B cell (primary cell): ENCODE data around the gene HJURP. TPM values are rescaled to one million over a fixed set of nuclear protein-coding genes. Genes with fewer than 3 reads are reported as not detected.

Source experiments
- ATAC-seq: fragments of 200-7000 bp; cut with Tn5 transposase; one replicate; pipeline ENCODE4 v1.10.0; 2021; ENCODE audit warnings: low read depth, mild to moderate bottlenecking, moderate number of reproducible peaks, moderate library complexity
- CTCF ChIA-PET: fragments of 350-600 bp; sonication (Branson Sonifier 250); formaldehyde crosslinking; loops from one replicate; lab custom pipeline; 2021; ENCODE audit warnings: antibody characterized with exemption, inconsistent platforms; lab: Charles Lee
- POLR2A ChIA-PET: fragments of 350-600 bp; sonication (Branson Sonifier 250); formaldehyde crosslinking; loops from one replicate; lab custom pipeline; 2021; ENCODE audit warnings: antibody characterized with exemption; lab: Charles Lee
- DNase-seq: peaks from one replicate; pipeline ENCODE4 v3.0.0; 2013
- H2AFZ ChIP-seq: 2 replicates; pipeline ENCODE4 v1.6.1; 2012; ENCODE audit warnings: mild to moderate bottlenecking, low read depth, low read length; ENCODE audit not compliant: insufficient read depth, poor library complexity, severe bottlenecking
- H3K27ac ChIP-seq, 2 donors: 1 replicate in 1 of 2; 2 replicates in 1 of 2; pipeline ENCODE4 v1.5.1; 2012 to 2013; ENCODE audit warnings: low read length in 2 of 2, mild to moderate bottlenecking in 2 of 2, moderate library complexity in 1 of 2
- H3K27me3 ChIP-seq, 4 experiments: fragments of 200-600 bp in 1 of 4; sonication (generic) in 1 of 4; replicated peaks in 1 of 4; 1 replicate in 2 of 4; 2 replicates in 2 of 4; pipeline versions ENCODE4 v1.6.1 to v1.7.0; 2013 to 2016; ENCODE audit warnings: low read length in 3 of 4, mild to moderate bottlenecking in 2 of 4, mixed read lengths in 1 of 4, moderate library complexity in 1 of 4; ENCODE audit not compliant: insufficient read depth in 4 of 4, control insufficient read depth in 3 of 4; ENCODE audit errors: control extremely low read depth in 1 of 4
- H3K36me3 ChIP-seq, 2 experiments: replicated peaks in 1 of 2; 1 replicate in 1 of 2; 2 replicates in 1 of 2; pipeline versions ENCODE4 v1.6.1 to v1.7.1; 2013; ENCODE audit warnings: low read length in 1 of 2; ENCODE audit not compliant: insufficient read depth in 2 of 2, control insufficient read depth in 1 of 2; ENCODE audit errors: control extremely low read depth in 1 of 2, extremely low read depth in 1 of 2
- H3K4me1 ChIP-seq, 2 donors: fragments of 200-600 bp in 1 of 2; sonication (generic) in 1 of 2; 1 replicate in 1 of 2; 2 replicates in 1 of 2; pipeline versions ENCODE4 v1.5.1 to v1.6.1; 2013 to 2017; ENCODE audit warnings: low read length in 2 of 2; ENCODE audit not compliant: control insufficient read depth in 2 of 2, insufficient read depth in 2 of 2
- H3K4me2 ChIP-seq: replicated peaks from 2 replicates; pipeline ENCODE3; 2012; ENCODE audit warnings: mild to moderate bottlenecking, low read depth, low read length; ENCODE audit not compliant: poor library complexity, severe bottlenecking
- H3K4me3 ChIP-seq, 5 experiments: fragments of 200-600 bp in 1 of 5; sonication (generic) in 1 of 5; 1 replicate in 3 of 5; 2 replicates in 2 of 5; pipeline versions ENCODE4 v1.5.1 to v1.7.0; 2011 to 2016; ENCODE audit warnings: low read length in 4 of 5, mild to moderate bottlenecking in 4 of 5, low read depth in 2 of 5, control low read depth in 1 of 5, moderate library complexity in 1 of 5; ENCODE audit not compliant: insufficient read depth in 1 of 5; ENCODE audit errors: control extremely low read depth in 1 of 5, extremely low read depth in 1 of 5
- H3K79me2 ChIP-seq: fragments of 200-600 bp; sonication (generic); one replicate; pipeline ENCODE4 v1.6.0; 2016; ENCODE audit warnings: low read length; ENCODE audit not compliant: control insufficient read depth, insufficient read depth
- H3K9ac ChIP-seq: fragments of 200-600 bp; sonication (generic); 2 replicates; pipeline ENCODE4 v1.6.1; 2017; ENCODE audit warnings: mild to moderate bottlenecking, low read length, moderate library complexity
- H3K9me3 ChIP-seq, 3 donors: one replicate each; pipeline versions ENCODE4 v1.6.1 to v1.7.1; 2013; ENCODE audit warnings: low read length in 2 of 3; ENCODE audit not compliant: control insufficient read depth in 2 of 3, insufficient read depth in 1 of 3; ENCODE audit errors: control extremely low read depth in 1 of 3
- H4K20me1 ChIP-seq: 2 replicates; pipeline ENCODE4 v1.6.0; 2012; ENCODE audit warnings: mild to moderate bottlenecking, low read length; ENCODE audit not compliant: insufficient read depth, control insufficient read depth, poor library complexity, severe bottlenecking
- H3K27ac Mint-ChIP-seq: one replicate; pipeline ENCODE4 v1.8.0; 2021; ENCODE audit warnings: mixed read lengths
- H3K27me3 Mint-ChIP-seq: one replicate; pipeline ENCODE4 v1.8.0; 2021; ENCODE audit warnings: mixed read lengths
- H3K4me1 Mint-ChIP-seq: one replicate; pipeline ENCODE4 v1.8.0; 2021; ENCODE audit warnings: mixed read lengths
- H3K4me3 Mint-ChIP-seq: one replicate; pipeline ENCODE4 v1.8.0; 2021; ENCODE audit warnings: mixed read lengths
- H3K9me3 Mint-ChIP-seq: one replicate; pipeline ENCODE4 v1.8.0; 2022; ENCODE audit warnings: mixed read lengths; ENCODE audit not compliant: insufficient read depth
- EZH2 ChIP-seq: IDR thresholded peaks from 2 replicates; pipeline ENCODE4 v1.6.1; 2012; ENCODE audit warnings: borderline replicate concordance, low read depth, mild to moderate bottlenecking, moderate library complexity, low read length; ENCODE audit not compliant: insufficient read depth, poor library complexity, severe bottlenecking
- WGBS: methylation state at CpG from one replicate; pipeline ENCODE4 v1.1.5; 2013; ENCODE audit warnings: missing lambda C conversion rate; ENCODE audit not compliant: insufficient coverage; 5-methylcytosine and 5-hydroxymethylcytosine counted together
- intact Hi-C: fragments of 100-400 bp; cut with micrococcal nuclease; formaldehyde crosslinking; loops from one replicate; pipeline ENCODE4 v1.10.0; 2022
- polyA plus RNA-seq: library from polyadenylated mRNA; depleted of rRNA; stranded (reverse); fragments of >200 nt; gene quantifications from 2 replicates; pipeline ENCODE4 v1.2.3, GENCODE V29; 2012
- total RNA-seq, 2 donors: library from RNA; stranded (reverse); fragments of 120-200 nt in 1 of 2; gene quantifications; 1 replicate in 1 of 2; 2 replicates in 1 of 2; pipeline versions ENCODE4 v1.2.3 to v1.2.4, GENCODE V29; 2013 to 2022
- TF ChIP-seq, protein P1 (sequence below): fragments of 200-600 bp; IDR thresholded peaks from one replicate; pipeline ENCODE4 v1.8.0; 2022; ENCODE audit warnings: antibody characterized with exemption, mild to moderate bottlenecking

HJURP gene
- total and polyA plus RNA-seq, 2 donors (not counting 1 experiment from before 2014, with no cell fraction given) = 0.42 to 0.73 TPM

DNA sequence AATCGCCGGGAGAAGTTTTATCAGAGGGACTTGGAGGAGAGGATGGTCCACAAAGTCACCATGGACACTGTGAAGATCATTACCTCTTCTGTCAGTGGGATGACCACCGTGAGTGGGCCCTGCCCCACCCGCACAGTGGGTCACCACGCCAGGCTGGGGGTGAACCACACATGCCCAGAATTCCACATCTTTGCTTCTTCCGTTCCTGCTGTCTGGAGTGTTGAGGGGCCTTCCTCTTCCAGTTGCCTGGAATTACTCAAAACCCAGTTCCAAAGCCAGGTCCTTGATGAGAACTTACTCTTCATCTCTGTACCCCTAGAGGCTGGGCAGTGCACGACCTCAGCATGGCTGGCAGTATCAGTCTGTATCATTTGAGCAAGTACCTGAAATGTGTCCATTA, 54.1 kb downstream of the HJURP start:
- 85% methylated on average over 7 of the region's 7 CpGs for WGBS
- Mint-ChIP-seq H3K4me3 (no peak overlapping the region), H3K27ac (no peak overlapping the region), H3K27me3 (peaks cover 17% of the 10 kb centered on the region), H3K9me3 (peaks cover 2% of the 10 kb centered on the region), H3K4me1 (no peaks in the 10 kb centered on the region)
- Histone ChIP-seq H3K27ac (no peak overlapping the region), H2AFZ (no peak overlapping the region), H3K4me2 (no peak overlapping the region), H3K27me3 (peaks cover 0 to 6% (median 0%) of the 10 kb centered on the region in 4 experiments), H3K4me3 (no peak overlapping the region), H3K4me1 (no peaks in the 10 kb centered on the region), H3K36me3 (no peaks in the 10 kb centered on the region), H3K79me2 (no peaks in the 10 kb centered on the region), H4K20me1 (no peaks in the 10 kb centered on the region), H3K9ac (no peak overlapping the region), H3K9me3 (no peaks in the 10 kb centered on the region)
- ATAC-seq (no peak), DNase-seq (no peak)
- intact Hi-C loops = no loop called here
- TF ChIP-seq EZH2 = no peak
- TF ChIP-seq, protein P1, sequence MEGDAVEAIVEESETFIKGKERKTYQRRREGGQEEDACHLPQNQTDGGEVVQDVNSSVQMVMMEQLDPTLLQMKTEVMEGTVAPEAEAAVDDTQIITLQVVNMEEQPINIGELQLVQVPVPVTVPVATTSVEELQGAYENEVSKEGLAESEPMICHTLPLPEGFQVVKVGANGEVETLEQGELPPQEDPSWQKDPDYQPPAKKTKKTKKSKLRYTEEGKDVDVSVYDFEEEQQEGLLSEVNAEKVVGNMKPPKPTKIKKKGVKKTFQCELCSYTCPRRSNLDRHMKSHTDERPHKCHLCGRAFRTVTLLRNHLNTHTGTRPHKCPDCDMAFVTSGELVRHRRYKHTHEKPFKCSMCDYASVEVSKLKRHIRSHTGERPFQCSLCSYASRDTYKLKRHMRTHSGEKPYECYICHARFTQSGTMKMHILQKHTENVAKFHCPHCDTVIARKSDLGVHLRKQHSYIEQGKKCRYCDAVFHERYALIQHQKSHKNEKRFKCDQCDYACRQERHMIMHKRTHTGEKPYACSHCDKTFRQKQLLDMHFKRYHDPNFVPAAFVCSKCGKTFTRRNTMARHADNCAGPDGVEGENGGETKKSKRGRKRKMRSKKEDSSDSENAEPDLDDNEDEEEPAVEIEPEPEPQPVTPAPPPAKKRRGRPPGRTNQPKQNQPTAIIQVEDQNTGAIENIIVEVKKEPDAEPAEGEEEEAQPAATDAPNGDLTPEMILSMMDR = no peak
- ChIA-PET CTCF (no interaction called here), POLR2A (no interaction called here)

DNA sequence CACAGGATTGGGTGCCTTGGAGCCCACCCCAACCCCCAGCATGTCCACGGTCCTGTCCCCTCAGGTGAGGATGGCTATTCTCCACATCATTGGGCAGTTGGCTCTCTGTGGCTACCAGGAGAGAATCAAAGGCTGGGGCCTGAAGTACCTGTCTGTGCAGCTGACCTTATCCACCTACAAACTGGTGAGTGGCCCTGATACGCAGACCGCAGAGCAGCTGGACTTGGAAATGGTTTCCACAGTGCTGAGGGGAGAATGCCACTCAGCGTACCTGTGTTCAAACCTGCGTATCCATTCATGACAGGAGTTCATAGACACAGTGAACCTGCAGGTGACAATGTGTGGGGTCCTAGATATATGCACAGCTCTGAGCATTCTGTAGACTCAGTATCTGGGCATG, 54.6 kb downstream of the HJURP start:
- Histone ChIP-seq H3K9ac (no peak overlapping the region), H2AFZ (no peak overlapping the region), H3K27me3 (peaks cover 0 to 4% (median 0%) of the 10 kb centered on the region in 4 experiments), H3K27ac (no peak overlapping the region), H3K79me2 (no peaks in the 10 kb centered on the region), H3K4me1 (no peaks in the 10 kb centered on the region), H3K4me2 (no peak overlapping the region), H4K20me1 (no peaks in the 10 kb centered on the region), H3K36me3 (no peaks in the 10 kb centered on the region), H3K9me3 (no peaks in the 10 kb centered on the region), H3K4me3 (no peak overlapping the region)
- intact Hi-C loops = no loop called here
- Mint-ChIP-seq H3K27ac (no peak overlapping the region), H3K9me3 (peaks cover 2% of the 10 kb centered on the region), H3K4me3 (no peak overlapping the region), H3K4me1 (no peaks in the 10 kb centered on the region), H3K27me3 (peaks cover 17% of the 10 kb centered on the region)
- 44% methylated on average over 4 of the region's 5 CpGs for WGBS
- TF ChIP-seq, protein P1 = no peak
- no peak for TF ChIP-seq EZH2
- DNase-seq (no peak), ATAC-seq (no peak)
- ChIA-PET CTCF (no interaction called here), POLR2A (no interaction called here)
